NT2/D1 (cell line): ENCODE results near the gene RBMS1.
"Not testable (repeated sequence)": the region's sequence is repeated elsewhere in the genome, so short reads cannot be mapped to it uniquely, and the experiment has no call there.

Experiments
- YY1 ChIP-seq: IDR thresholded peaks from 2 replicates; pipeline ENCODE4 v1.6.1; 2011; ENCODE audit not compliant: insufficient read length, insufficient read depth
- ZNF274 ChIP-seq: IDR thresholded peaks from 2 replicates; pipeline ENCODE4 v1.6.1; 2011; ENCODE audit warnings: mild to moderate bottlenecking, low read depth, low read length

DNA sequence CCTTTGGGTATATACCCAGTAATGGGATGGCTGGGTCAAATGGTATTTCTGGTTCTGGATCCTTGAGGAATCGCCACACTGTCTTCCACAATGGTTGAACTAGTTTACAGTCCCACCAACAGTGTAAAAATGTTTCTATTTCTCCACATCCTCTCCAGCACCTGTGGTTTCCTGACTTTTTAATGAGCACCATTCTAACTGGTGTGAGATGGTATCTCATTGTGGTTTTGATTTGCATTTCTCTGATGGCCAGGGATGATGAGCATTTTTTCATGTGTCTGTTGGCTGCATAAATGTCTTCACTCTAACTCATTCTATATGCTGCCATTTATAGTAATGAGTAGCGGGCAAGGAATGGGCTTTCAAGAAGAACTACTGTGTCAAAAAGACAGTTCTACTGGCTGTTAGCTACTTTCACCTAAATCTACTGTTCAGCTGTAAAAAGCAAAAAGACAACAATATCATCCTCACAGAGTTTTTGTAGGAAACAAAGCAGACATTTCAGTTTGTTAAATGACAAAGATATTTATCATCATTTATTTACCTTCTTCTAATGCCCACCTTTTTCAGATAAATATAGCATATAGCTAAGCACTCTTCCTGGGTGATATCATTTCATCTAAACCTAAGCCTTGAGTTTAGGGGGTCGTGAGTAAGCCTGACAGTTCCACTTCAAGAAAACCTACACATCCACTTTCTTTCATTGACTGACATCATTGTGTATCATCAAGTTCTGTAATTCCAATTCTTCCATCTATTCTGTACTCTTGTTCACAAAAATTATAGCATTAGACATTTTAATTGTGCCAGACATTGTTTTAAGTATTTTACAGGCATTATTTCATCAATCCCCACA is 71.7 kb downstream of the RBMS1 start:
- TF ChIP-seq ZNF274, YY1: not testable (repeated sequence)
